NCI-H2107 treated with DMSO at 0.1 percent for 48 hours (cell line): ENCODE results near the gene ST14.
"Not testable (repeated sequence)": the region's sequence is repeated elsewhere in the genome, so short reads cannot be mapped to it uniquely, and the experiment has no call there.

Experiments
- DNase-seq: peaks from one replicate; lab custom pipeline; 2025; ENCODE audit not compliant: unreplicated experiment; lab: John Stamatoyannopoulos, UW

The ST14 gene

GRCh38 chr11:130188047-130188446 is 28.5 kb downstream of the ST14 start:
- no peak for DNase-seq

DNA sequence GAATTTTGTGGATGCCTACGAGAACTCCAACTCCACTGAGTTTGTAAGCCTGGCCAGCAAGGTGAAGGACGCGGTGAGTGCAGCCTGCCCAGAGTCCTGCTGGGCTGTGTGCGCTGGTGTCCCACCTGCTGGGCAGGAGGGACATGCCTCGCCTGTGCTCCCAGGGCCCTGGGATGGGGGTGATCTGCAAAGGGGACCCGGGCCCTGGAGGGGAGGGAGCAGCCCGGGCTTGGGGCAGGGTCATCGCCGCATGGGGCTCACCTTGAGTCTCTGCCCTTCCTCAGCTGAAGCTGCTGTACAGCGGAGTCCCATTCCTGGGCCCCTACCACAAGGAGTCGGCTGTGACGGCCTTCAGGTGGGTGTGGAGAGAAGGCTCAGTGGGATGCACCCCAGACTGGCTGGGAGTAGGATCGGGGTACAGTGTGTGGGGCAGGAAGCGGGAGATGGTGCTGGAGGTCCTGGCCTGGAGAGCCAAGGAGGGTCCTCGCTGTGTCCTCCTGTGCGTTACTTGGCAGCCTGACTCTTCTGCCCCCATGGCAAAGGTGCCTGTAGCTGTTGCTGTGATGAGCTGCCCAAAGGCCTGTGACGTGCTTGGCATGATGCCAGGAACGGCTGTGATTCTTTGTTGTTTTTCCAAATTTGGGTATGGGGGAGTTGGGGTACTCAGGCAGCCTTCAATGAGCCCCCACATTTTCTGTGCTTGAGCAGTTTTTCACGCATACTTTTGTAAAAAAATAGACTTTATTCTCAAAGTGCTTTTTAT is 29.2 kb downstream of the ST14 start:
- no peak for DNase-seq

GRCh38 chr11:130189492-130190210 is 30.1 kb downstream of the ST14 start:
- no peak for DNase-seq

- peak; percentile 13 for DNase-seq
These were observed 30.8 kb downstream of the ST14 start for GRCh38 chr11:130190371-130190881.

DNA sequence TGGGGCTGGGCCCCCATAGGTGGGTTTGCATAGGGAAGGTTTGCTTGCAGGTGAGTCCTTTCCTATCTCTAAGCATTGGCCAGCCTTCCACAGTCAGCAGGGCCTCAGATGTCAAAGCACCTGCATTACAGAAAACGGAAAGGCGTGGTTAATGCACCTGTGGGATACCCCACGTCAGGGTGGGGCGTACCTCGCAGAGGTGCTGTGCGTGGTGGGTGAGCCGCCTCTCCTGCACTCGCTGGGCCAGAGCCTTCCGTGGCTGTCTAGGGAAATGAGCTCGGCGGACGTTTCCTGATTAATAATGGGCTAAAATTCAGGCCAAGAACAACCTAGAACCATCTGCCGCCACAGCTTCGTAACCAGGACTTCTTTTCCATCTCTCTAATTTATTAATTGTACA is 32.3 kb downstream of the ST14 start:
- DNase-seq, result no peak

DNA sequence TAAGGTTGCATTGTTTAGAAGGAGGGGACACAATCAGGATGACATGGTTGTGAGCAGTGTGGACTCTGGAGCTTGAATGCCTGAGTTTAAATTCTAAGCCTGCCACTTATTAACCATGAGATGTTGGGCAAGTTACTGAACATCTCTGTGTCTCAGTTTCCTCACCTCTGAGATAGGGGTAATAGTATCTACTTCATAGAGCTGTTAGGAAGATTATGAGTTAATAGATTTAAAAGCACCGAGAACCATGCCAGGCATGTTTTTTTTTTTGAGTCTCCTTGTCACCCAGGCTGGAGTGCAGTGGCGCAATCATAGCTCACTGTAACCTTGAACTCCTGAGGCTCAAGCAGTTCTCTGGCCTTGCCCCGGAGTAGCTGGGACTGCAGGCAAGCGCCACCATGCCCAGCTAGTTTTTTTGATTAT is 33.3 kb downstream of the ST14 start:
- DNase-seq, result no peak

DNA sequence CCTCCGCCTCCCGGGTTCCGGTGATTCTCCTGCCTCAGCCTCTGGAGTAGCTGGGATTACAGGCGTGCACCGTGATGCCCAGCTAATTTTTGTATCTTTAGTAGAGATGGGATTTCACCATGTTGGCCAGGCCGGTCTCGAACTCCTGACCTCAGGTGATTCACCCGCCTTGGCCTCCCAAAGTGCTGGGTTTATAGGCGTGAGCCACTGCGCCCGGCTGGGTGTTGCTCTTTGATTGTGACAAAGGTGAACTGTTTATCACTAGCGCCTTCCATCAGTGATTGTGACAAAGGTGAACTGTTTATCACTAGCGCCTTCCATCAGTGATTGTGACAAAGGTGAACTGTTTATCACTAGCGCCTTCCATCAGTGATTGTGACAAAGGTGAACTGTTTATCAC is 34.0 kb downstream of the ST14 start:
- DNase-seq, result not testable (repeated sequence)

DNA sequence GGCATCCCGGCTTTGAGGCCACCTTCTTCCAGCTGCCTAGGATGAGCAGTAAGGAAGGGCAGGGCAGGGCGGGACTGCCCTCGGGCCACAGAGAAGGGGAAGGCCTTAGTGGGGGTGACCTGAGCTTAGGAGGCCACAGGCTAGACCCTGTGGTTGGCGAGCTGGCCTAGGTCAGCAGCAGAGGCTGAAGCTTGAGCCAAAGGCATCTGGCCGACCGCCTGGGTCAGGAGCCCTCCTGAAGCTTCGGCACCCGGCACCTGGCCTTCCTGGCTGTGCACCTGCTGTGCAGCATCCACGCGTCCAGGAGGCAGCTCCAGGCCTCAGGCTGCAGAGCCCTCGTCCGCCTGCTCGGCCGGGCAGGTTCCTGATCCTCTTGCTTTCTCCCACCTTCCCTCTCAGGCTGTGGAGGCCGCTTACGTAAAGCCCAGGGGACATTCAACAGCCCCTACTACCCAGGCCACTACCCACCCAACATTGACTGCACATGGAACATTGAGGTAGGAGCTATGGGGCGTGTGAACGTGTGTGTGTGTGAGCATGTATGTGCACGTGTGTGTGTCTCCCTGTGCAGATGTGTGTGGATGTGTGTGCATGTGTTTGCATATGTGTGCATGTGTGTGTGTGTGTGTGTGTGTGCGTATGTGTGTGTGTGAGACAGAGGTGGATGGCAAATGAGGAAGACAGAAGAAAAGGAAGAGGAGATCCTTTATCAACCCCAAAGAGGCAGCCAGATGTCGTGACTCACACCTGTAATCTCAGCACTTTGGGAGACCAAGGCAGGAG is 34.9 kb downstream of the ST14 start:
- DNase-seq, result no peak

GRCh38 chr11:130197386-130198035 is 37.9 kb downstream of the ST14 start:
- no peak for DNase-seq

GRCh38 chr11:130198292-130198691 is 38.7 kb downstream of the ST14 start:
- DNase-seq, result no peak

DNA sequence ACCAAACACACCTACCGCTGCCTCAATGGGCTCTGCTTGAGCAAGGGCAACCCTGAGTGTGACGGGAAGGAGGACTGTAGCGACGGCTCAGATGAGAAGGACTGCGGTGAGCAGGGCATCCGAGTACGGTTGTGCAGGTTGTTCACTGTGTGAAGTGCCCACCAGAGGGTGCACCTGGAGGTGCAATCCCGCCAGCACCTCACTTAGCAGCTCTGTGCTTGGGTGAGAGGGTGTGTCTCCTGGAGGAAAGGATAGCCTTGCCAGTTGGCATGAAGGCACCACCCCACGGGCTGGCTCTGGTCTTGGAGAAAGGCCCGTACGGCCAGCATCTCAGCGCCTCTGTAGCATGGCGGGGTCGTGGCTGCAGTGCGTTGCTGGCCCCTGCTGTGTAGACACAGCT is 39.4 kb downstream of the ST14 start:
- no peak for DNase-seq

DNA sequence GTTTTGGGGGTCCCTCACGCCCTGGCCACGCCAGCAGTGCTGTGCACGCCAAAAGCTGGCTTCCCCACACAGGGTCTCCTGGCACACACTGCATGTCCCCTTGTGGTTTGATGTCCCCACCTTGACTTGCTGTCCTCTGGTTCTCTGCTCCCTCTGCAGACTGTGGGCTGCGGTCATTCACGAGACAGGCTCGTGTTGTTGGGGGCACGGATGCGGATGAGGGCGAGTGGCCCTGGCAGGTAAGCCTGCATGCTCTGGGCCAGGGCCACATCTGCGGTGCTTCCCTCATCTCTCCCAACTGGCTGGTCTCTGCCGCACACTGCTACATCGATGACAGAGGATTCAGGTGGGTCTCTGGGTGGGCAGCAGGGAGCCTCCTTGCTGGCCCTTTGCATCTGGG is 40.2 kb downstream of the ST14 start:
- DNase-seq, result no peak

DNA sequence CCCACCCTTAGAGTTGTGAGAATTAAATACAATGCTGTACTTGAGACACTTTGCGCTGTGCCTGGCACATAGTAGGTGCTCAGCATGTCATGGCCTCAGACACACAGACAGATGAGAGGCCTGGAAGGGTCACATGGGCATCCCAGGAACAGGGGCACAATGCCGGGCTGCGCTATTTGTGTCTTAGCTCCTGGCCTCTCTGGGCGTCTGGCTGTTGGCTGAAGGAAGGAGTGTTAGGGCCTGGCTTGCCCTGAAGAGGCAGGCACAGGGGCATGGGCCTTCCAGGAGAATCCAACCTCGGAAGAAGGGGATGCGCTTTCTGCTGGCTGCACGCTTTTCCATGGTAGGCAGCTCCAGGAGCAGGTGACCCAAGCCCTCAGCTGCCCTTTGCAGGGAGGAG is 41.4 kb downstream of the ST14 start:
- DNase-seq, result no peak

DNA sequence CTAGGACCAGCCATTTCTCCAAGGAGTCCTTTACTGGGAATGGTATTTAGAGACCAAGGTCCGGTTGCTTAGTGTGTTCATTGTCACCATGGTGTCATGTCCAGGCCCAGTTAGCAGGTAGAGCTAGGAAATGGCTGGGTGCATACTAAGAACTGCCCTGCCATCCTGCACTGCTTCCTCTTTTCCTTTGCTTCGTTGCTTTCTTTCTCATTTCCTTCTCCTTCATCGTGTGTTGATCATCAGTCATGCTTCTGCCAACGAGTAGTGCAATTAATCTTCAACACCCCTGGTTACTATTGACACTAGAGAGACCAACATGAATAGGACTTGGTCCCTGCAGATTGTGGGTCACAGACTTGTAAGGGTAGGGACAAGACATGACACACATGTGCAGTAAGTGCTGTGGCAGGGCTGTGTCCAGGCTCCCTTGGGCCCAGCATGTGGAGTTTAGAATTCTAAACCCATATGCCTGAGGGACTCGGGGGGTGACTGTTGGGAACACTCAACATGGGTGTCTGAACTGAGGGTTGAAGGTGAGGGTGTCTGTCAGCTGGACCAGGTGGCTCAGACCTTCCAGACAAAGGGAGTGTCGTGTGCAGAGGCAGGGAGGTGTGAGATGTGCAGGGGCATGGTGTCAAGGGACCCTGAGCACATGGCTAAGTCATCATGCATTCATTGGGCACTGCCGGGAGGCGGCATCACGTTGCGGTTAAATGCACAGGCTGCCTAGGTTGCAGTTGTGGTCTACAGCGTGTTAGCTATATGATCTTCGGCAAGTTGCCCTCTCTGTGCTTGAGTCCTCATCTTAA is 42.6 kb downstream of the ST14 start:
- no peak for DNase-seq

- DNase-seq, result no peak
These were observed 43.5 kb downstream of the ST14 start for GRCh38 chr11:130202818-130203689.

GRCh38 chr11:130203766-130204702 is 44.5 kb downstream of the ST14 start:
- DNase-seq, result no peak

- no peak for DNase-seq
These were observed 45.1 kb downstream of the ST14 start for GRCh38 chr11:130204703-130205095.

GRCh38 chr11:130206141-130206540 is 46.6 kb downstream of the ST14 start:
- no peak for DNase-seq
